Measurements from ENCODE around the gene POLE3.

- TF ChIP-seq CTCF (IDR thresholded peaks at IDR 0.05; ENCODE audit: insufficient read depth, low read length), result no peak
- no peak for TF ChIP-seq GABPA (IDR thresholded peaks at IDR 0.05; ENCODE audit: low read depth)
- TF ChIP-seq REST (IDR thresholded peaks at IDR 0.05; ENCODE audit: insufficient replicate concordance, low read depth), result no peak
- no peak for TF ChIP-seq SPI1 (IDR thresholded peaks at IDR 0.05; ENCODE audit: borderline replicate concordance, low read depth)
Measured at GRCh38 chr9:113449376-113449775, 38.9 kb upstream of the POLE3 start.

Data from HL-60 (cell line).